NCI-H1092 treated with DMSO at 0.1 percent for 48 hours (cell line): ENCODE measurements around the gene KRTAP10-1.
"Not testable (repeated sequence)": the region's sequence is repeated elsewhere in the genome, so short reads cannot be mapped to it uniquely, and the experiment has no call there.

ENCODE experiments used
- DNase-seq: peaks from one replicate; lab custom pipeline; 2025; lab: John Stamatoyannopoulos, UW

The KRTAP10-1 gene

GRCh38 chr21:44571296-44571695 lies 31.3 kb upstream of the KRTAP10-1 start:
- no peak for DNase-seq

- no peak for DNase-seq
These were observed 30.0 kb upstream of the KRTAP10-1 start for GRCh38 chr21:44569861-44570517.

GRCh38 chr21:44568667-44569556 lies 28.9 kb upstream of the KRTAP10-1 start:
- peak; percentile 44 for DNase-seq

GRCh38 chr21:44568261-44568660 lies 28.3 kb upstream of the KRTAP10-1 start:
- DNase-seq, result no peak

GRCh38 chr21:44567481-44568171 lies 27.6 kb upstream of the KRTAP10-1 start:
- DNase-seq, result no peak

GRCh38 chr21:44566403-44566802 lies 26.4 kb upstream of the KRTAP10-1 start:
- DNase-seq, result no peak

GRCh38 chr21:44564886-44565598 lies 25.0 kb upstream of the KRTAP10-1 start:
- DNase-seq, result no peak

GRCh38 chr21:44564099-44564498 lies 24.1 kb upstream of the KRTAP10-1 start:
- DNase-seq, result no peak

GRCh38 chr21:44558695-44559094 lies 18.7 kb upstream of the KRTAP10-1 start, which contains the start of gene KRTAP10-3:
KRTAP10-3 (minus strand) TSS chr21:44558795; CDS start chr21:44558715, 80 bp downstream.
- DNase-seq, result no peak

- not testable (repeated sequence) for DNase-seq
These were observed 18.3 kb upstream of the KRTAP10-1 start for GRCh38 chr21:44558329-44558675.

GRCh38 chr21:44557491-44558328 lies 17.7 kb upstream of the KRTAP10-1 start:
- DNase-seq, result no peak

- DNase-seq, result peak; percentile 37
These were observed 16.9 kb upstream of the KRTAP10-1 start for GRCh38 chr21:44556879-44557278.

GRCh38 chr21:44555200-44555875 lies 15.3 kb upstream of the KRTAP10-1 start:
- DNase-seq, result no peak

- DNase-seq, result no peak
These were observed 12.7 kb upstream of the KRTAP10-1 start for GRCh38 chr21:44552681-44553080.

- no peak for DNase-seq
These were observed 12.1 kb upstream of the KRTAP10-1 start for GRCh38 chr21:44552136-44552535.

- no peak for DNase-seq
These were observed 11.5 kb upstream of the KRTAP10-1 start, which contains the start of gene KRTAP10-2 for GRCh38 chr21:44551340-44551961. KRTAP10-2 (minus strand) TSS chr21:44551505; CDS start chr21:44551458, 47 bp downstream.

- no peak for DNase-seq
These were observed 10.8 kb upstream of the KRTAP10-1 start for GRCh38 chr21:44550807-44551206.

- DNase-seq, result not testable (repeated sequence)
These were observed 10.3 kb upstream of the KRTAP10-1 start for GRCh38 chr21:44550285-44550684.

- no peak for DNase-seq
These were observed 9.7 kb upstream of the KRTAP10-1 start for GRCh38 chr21:44549525-44550211.
